Esophagus (tissue), 2 donors: ENCODE data around the gene CBX1. TPM values are rescaled to one million over a fixed set of nuclear protein-coding genes. Genes with fewer than 3 reads are reported as not detected.

Source experiments
- H3K27ac ChIP-seq, 2 donors: one replicate each; pipeline ENCODE4 v1.5.1; 2013; ENCODE audit warnings: low read depth in 2 of 2, mild to moderate bottlenecking in 2 of 2, inconsistent platforms in 1 of 2, low read length in 1 of 2, moderate library complexity in 1 of 2
- H3K27me3 ChIP-seq, 2 donors: one replicate each; pipeline ENCODE4 v1.6.1; 2013; ENCODE audit warnings: low read length in 2 of 2, control low read depth in 1 of 2, mild to moderate bottlenecking in 1 of 2; ENCODE audit not compliant: insufficient read depth in 2 of 2, control insufficient read depth in 1 of 2
- H3K36me3 ChIP-seq, 2 donors: one replicate each; pipeline ENCODE4 v1.6.1; 2013; ENCODE audit warnings: low read length in 1 of 2; ENCODE audit not compliant: control insufficient read depth in 2 of 2, insufficient read depth in 2 of 2
- H3K4me1 ChIP-seq, 2 donors: one replicate each; pipeline ENCODE4 v1.6.1; 2013; ENCODE audit warnings: low read length in 1 of 2; ENCODE audit not compliant: control insufficient read depth in 2 of 2, insufficient read depth in 2 of 2
- H3K4me3 ChIP-seq, 2 donors: one replicate each; pipeline ENCODE4 v1.5.1; 2013; ENCODE audit warnings: low read length in 2 of 2, mild to moderate bottlenecking in 2 of 2, low read depth in 1 of 2, moderate library complexity in 1 of 2
- H3K9me3 ChIP-seq, 2 donors: one replicate each; pipeline ENCODE4 v1.6.1; 2013; ENCODE audit warnings: mild to moderate bottlenecking in 2 of 2, low read depth in 1 of 2, low read length in 1 of 2, moderate library complexity in 1 of 2; ENCODE audit not compliant: control insufficient read depth in 2 of 2, insufficient read depth in 1 of 2
- WGBS, 2 donors: extraction: QIAGEN DNeasy Blood & Tissue Kit; methylation state at CpG; one replicate each; pipeline ENCODE4 v1.1.7; 2013; 5-methylcytosine and 5-hydroxymethylcytosine counted together
- polyA plus RNA-seq, 2 donors: library from polyadenylated mRNA; stranded (reverse); fragments of 200-250 nt; gene quantifications; one replicate each; pipeline ENCODE4 v1.2.3, GENCODE V29; 2013
- donor health status: healthy with polysubstance abuse.
- donor health status: Bipolar disorder and iron deficiency.

The CBX1 gene
- polyA plus RNA-seq, 2 donors, result 16.4 to 29.9 TPM

DNA sequence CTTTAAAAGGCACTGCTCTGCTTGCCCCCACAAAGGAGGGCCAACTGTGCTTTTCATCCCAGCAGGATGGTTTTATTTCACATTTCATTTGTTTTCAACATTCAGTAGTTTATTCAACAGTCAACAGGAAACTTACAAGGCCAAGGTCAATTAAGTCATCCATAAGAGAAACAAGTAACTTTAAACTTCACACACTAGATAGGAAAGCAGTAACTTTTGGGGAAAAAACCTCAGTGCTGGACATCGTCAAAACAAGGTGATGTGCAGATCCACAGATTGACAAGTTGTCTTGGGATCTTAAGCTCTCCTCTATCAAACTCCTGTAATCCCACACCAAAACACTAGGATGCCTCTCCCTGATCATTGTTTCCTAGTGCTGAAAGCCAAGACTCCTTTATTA is 34.6 kb downstream of the CBX1 start:
- Histone ChIP-seq H3K27me3 (no peaks in the 10 kb centered on the region), H3K4me3 (no peak overlapping the region), H3K4me1 (no peaks in the 10 kb centered on the region), H3K9me3 (no peaks in the 10 kb centered on the region), H3K27ac (no peak overlapping the region), H3K36me3 (peaks cover 0 to 5% of the 10 kb centered on the region in 2 donors)
- WGBS, 2 donors, result 73 to 80% methylated on average over 1 of the region's 1 CpG

DNA sequence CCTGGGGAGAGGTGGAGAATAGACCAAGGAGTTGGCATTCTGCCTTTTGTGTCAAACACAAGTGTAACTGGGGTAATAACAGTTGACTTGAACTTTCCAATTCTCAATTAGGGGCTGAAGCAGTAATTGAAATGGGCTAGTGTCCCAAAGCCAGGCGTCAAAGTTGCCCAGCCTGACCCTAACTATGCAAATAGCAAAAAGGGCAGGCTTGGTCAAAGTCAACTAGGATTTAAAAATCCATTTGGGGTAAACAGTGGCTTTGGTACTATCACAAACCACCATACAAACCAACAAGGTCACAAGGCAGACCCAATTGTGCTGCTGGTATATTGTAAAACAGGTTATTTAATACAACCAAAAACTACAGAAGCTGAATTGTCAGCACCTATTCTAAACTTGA is 35.1 kb downstream of the CBX1 start:
- Histone ChIP-seq H3K9me3 (no peaks in the 10 kb centered on the region), H3K4me3 (no peak overlapping the region), H3K4me1 (no peaks in the 10 kb centered on the region), H3K27me3 (no peaks in the 10 kb centered on the region), H3K27ac (no peak overlapping the region), H3K36me3 (peaks cover 0 to 5% of the 10 kb centered on the region in 2 donors)
- 60 to 67% methylated on average over 1 of the region's 1 CpG for WGBS, 2 donors

DNA sequence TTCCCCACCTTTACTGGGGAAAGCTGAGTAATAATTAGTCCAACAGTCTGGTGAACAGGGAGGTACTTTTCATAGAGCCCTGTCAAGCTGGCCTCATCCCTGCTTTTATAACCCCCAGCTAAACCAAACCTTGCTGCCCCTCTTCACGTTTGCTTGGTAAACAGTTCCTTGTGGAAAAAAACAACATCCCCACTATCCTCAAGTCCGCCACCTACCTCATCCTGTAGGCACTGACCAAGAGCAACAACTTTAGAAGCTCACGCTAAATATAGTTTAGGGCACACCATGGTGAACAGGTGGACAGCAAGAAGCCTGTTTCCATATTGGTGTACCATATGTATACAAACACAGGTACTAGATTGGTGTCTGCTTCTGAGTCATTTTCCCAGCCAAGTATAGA is 36.6 kb downstream of the CBX1 start:
- no peak overlapping the region for H3K4me3 ChIP-seq
- no peaks in the 10 kb centered on the region for H3K9me3 ChIP-seq
- peaks cover 0 to 11% of the 10 kb centered on the region in 2 donors for H3K36me3 ChIP-seq
- H3K27ac ChIP-seq, result peak overlapping the region; percentile 47 to 59
- H3K4me1 ChIP-seq, result peaks cover 0 to 4% of the 10 kb centered on the region in 2 donors
- 85 to 87% methylated on average over 3 of the region's 3 CpGs for WGBS, 2 donors
- no peaks in the 10 kb centered on the region for H3K27me3 ChIP-seq

DNA sequence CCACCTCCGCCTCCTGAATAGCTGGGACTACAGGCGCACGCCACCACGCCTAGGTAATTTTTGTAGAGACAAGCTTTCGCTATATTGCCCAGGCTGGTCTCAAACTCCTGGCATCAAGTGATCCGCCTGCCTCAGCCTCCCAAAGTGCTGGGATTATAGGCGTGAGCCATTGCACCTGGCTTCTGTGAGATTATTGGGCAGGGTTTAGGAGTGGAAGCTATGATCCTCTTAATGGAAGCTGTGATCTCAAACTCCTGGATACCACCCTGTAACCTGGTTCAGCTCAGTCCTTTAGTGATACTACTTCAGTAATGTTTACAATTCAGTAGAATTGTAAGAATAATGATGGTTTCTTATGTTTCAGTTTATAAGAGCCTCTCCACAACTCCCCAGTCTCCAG is 39.0 kb downstream of the CBX1 start:
- Histone ChIP-seq H3K9me3 (no peaks in the 10 kb centered on the region), H3K27me3 (no peaks in the 10 kb centered on the region), H3K4me1 (peaks cover 0 to 6% of the 10 kb centered on the region in 2 donors), H3K4me3 (no peak overlapping the region), H3K36me3 (peaks cover 19 to 34% of the 10 kb centered on the region in 2 donors), H3K27ac (no peak overlapping the region)
- 93 to 94% methylated on average over 7 of the region's 7 CpGs for WGBS, 2 donors

DNA sequence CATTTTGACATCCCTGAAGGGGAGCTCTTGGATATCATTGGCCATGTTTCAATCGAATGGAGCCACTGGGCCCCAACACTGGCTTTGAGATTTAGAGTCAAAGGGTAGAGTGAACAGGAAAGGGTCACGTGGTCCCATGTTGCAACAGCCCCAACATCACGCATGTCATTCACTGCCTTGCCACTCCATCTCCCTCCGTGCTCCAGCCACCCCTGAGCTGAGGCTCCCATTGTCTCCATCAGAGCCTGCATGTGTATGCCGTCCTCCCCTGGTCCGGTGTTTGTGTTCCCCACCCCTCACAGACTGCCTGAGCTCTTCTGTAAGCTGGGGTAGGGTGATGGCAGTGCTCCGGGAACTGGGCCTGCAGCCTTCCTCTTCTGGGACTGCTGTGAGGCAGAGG is 41.0 kb downstream of the CBX1 start:
- Histone ChIP-seq H3K9me3 (no peaks in the 10 kb centered on the region), H3K27ac (peak overlapping the region in 1 of 2 donors; percentile 6), H3K4me1 (peaks cover 0 to 12% of the 10 kb centered on the region in 2 donors), H3K36me3 (peaks cover 26 to 45% of the 10 kb centered on the region in 2 donors), H3K4me3 (no peak overlapping the region), H3K27me3 (no peaks in the 10 kb centered on the region)
- 67 to 75% methylated on average over 7 of the region's 7 CpGs for WGBS, 2 donors

DNA sequence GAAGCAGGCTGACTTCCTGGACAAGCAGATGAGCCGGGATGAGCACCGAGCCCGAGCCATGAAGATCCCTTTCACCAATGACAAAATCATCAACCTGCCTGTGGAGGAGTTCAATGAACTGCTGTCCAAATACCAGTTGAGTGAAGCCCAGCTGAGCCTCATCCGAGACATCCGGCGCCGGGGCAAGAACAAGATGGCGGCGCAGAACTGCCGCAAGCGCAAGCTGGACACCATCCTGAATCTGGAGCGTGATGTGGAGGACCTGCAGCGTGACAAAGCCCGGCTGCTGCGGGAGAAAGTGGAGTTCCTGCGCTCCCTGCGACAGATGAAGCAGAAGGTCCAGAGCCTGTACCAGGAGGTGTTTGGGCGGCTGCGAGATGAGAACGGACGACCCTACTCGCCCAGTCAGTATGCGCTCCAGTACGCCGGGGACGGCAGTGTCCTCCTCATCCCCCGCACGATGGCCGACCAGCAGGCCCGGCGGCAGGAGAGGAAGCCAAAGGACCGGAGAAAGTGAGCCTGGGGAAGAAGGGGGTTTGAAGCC is 42.1 kb downstream of the CBX1 start:
- H3K36me3 ChIP-seq, result peaks cover 26 to 45% of the 10 kb centered on the region in 2 donors
- H3K4me1 ChIP-seq, result peaks cover 0 to 21% of the 10 kb centered on the region in 2 donors
- no peaks in the 10 kb centered on the region for H3K9me3 ChIP-seq
- H3K4me3 ChIP-seq, result no peak overlapping the region
- no peak overlapping the region for H3K27ac ChIP-seq
- H3K27me3 ChIP-seq, result no peaks in the 10 kb centered on the region
- WGBS, 2 donors, result 88 to 93% methylated on average over 32 of the region's 32 CpGs

DNA sequence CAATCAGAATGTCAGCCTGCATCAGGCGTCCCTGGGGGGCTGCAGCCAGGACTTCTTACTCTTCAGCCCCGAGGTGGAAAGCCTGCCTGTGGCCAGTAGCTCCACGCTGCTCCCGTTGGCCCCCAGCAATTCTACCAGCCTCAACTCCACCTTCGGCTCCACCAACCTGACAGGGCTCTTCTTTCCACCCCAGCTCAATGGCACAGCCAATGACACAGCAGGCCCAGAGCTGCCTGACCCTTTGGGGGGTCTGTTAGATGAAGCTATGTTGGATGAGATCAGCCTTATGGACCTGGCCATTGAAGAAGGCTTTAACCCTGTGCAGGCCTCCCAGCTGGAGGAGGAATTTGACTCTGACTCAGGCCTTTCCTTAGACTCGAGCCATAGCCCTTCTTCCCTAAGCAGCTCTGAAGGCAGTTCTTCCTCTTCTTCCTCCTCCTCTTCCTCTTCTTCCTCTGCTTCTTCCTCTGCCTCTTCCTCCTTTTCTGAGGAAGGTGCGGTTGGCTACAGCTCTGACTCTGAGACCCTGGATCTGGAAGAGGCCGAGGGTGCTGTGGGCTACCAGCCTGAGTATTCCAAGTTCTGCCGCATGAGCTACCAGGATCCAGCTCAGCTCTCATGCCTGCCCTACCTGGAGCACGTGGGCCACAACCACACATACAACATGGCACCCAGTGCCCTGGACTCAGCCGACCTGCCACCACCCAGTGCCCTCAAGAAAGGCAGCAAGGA is 42.7 kb downstream of the CBX1 start:
- Histone ChIP-seq H3K27ac (no peak overlapping the region), H3K9me3 (no peaks in the 10 kb centered on the region), H3K36me3 (peaks cover 26 to 43% of the 10 kb centered on the region in 2 donors), H3K4me3 (no peak overlapping the region), H3K27me3 (no peaks in the 10 kb centered on the region), H3K4me1 (peaks cover 0 to 26% of the 10 kb centered on the region in 2 donors)
- 82 to 83% methylated on average over 11 of the region's 11 CpGs for WGBS, 2 donors

DNA sequence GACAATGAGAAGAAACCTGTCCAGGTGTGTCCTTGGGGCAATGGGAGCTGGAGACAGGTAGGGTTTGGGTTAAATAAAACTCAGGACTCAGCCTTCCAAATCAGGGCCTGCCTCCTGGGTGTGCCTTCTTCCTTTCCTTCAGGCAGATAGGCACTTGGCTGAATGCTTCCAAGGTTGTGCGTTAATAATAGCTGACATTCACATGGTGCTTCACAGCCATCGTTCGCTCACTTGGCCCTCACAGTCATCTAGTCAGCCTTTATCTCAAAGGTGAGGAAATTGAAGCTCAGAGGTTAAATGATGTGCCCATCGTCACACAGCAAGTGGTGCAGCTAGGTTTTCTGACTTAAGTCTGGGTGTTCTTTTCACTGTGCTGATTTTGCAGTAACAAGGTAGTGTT is 43.7 kb downstream of the CBX1 start:
- peaks cover 0 to 35% of the 10 kb centered on the region in 2 donors for H3K4me1 ChIP-seq
- no peak overlapping the region for H3K4me3 ChIP-seq
- H3K27me3 ChIP-seq, result no peaks in the 10 kb centered on the region
- H3K36me3 ChIP-seq, result peaks cover 26 to 44% of the 10 kb centered on the region in 2 donors
- H3K9me3 ChIP-seq, result no peaks in the 10 kb centered on the region
- WGBS, 2 donors, result 59 to 65% methylated on average over 4 of the region's 4 CpGs
- H3K27ac ChIP-seq, result no peak overlapping the region

DNA sequence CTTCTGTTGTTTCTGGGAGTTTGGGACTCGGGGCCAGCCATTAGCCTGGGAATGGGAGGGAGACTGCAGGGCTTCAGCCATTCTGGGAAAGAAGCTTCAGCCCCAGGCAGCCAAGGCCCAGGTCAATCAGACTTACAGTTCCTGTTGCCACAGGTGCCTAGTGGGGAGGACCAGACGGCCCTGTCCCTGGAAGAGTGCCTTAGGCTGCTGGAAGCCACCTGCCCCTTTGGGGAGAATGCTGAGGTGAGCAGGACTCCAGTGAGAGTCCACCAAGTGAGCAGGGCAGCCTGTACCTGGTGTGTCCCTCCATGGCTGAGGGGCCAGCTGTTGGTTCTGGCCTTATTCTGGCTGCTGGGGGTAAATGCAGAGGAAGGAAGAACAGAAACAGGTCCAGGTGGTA is 44.4 kb downstream of the CBX1 start:
- Histone ChIP-seq H3K4me1 (peaks cover 0 to 43% of the 10 kb centered on the region in 2 donors), H3K27me3 (no peaks in the 10 kb centered on the region), H3K36me3 (peaks cover 26 to 44% of the 10 kb centered on the region in 2 donors), H3K4me3 (no peak overlapping the region), H3K9me3 (no peaks in the 10 kb centered on the region), H3K27ac (no peak overlapping the region)
- WGBS, 2 donors, result 68 to 72% methylated on average over 2 of the region's 2 CpGs
